Panc1 (cell line): ENCODE data around the gene B3GALT5. TPM values are rescaled to one million over a fixed set of nuclear protein-coding genes. Genes with fewer than 3 reads are reported as not detected.

Experiments used
- ATAC-seq: fragments of 200-7000 bp; cut with Tn5 transposase; 2 replicates; pipeline ENCODE4 v1.9.1; 2020; ENCODE audit warnings: mild to moderate bottlenecking, moderate library complexity
- BruUV-seq: library from RNA; stranded (reverse); fragments of 400-500 nt; replicated peaks from 2 replicates; lab custom pipeline; 2021; lab: Mats Ljungman, UMichigan
- CTCF ChIA-PET: fragments of 300-600 bp; sonication (Branson Sonifier 250); formaldehyde crosslinking; loops from one replicate; lab custom pipeline; 2022; ENCODE audit warnings: antibody characterized with exemption; lab: Charles Lee
- POLR2A ChIA-PET: fragments of 300-600 bp; sonication (Branson Sonifier 250); formaldehyde crosslinking; loops from one replicate; lab custom pipeline; 2022; ENCODE audit warnings: antibody characterized with exemption; lab: Charles Lee
- DNase-seq: peaks from one replicate; pipeline ENCODE4 v3.0.0-alpha.2; 2010; ENCODE audit warnings: low read depth, low spot score
- H3K27ac ChIP-seq: 2 replicates; pipeline ENCODE4 v1.5.1; 2011; ENCODE audit warnings: mild to moderate bottlenecking, low read length, inconsistent platforms
- H3K27me3 ChIP-seq: fragments of 200-500 bp; sonication (Bioruptor generic); 2 replicates; pipeline ENCODE4 v1.6.0; 2014; ENCODE audit warnings: low read length, inconsistent platforms; ENCODE audit not compliant: control insufficient read depth, insufficient read depth
- H3K36me3 ChIP-seq: fragments of 200-500 bp; sonication (Bioruptor generic); 2 replicates; pipeline ENCODE4 v1.5.1; 2014; ENCODE audit warnings: inconsistent platforms, mild to moderate bottlenecking, low read length, moderate library complexity; ENCODE audit not compliant: control insufficient read depth, insufficient read depth
- H3K4me1 ChIP-seq: 2 replicates; pipeline ENCODE4 v1.5.1; 2011; ENCODE audit warnings: inconsistent platforms, mild to moderate bottlenecking, low read length, moderate library complexity; ENCODE audit not compliant: control insufficient read depth, insufficient read depth
- H3K4me3 ChIP-seq, 2 experiments: 2 replicates each; pipeline ENCODE4 v1.5.1; 2011 to 2012; ENCODE audit warnings: low read depth in 2 of 2, low read length in 2 of 2, mild to moderate bottlenecking in 2 of 2, inconsistent platforms in 1 of 2, moderate library complexity in 1 of 2
- H3K9me3 ChIP-seq: fragments of 200-500 bp; sonication (Bioruptor generic); 2 replicates; pipeline ENCODE4 v1.5.1; 2014; ENCODE audit warnings: low read depth, mild to moderate bottlenecking, inconsistent platforms, low read length, moderate library complexity; ENCODE audit not compliant: control insufficient read depth, insufficient read depth
- CTCF ChIP-seq: fragments of 450-650 bp; IDR thresholded peaks from 2 replicates; pipeline ENCODE4 v1.5.1; 2017; ENCODE audit warnings: mild to moderate bottlenecking
- POLR2AphosphoS5 ChIP-seq: IDR thresholded peaks from 2 replicates; pipeline ENCODE4 v1.6.1; 2012; ENCODE audit warnings: mild to moderate bottlenecking, low read depth, low read length, moderate library complexity
- REST ChIP-seq, 2 experiments: IDR thresholded peaks; 2 replicates each; pipeline ENCODE4 v1.6.1; 2011 to 2012; ENCODE audit warnings: low read depth in 2 of 2, control low read depth in 1 of 2, low read length in 1 of 2, mild to moderate bottlenecking in 1 of 2, moderate library complexity in 1 of 2; ENCODE audit not compliant: insufficient read depth in 1 of 2
- SIN3A ChIP-seq: IDR thresholded peaks from 2 replicates; pipeline ENCODE4 v1.6.1; 2012; ENCODE audit warnings: low read depth, mild to moderate bottlenecking, low read length, moderate library complexity, borderline replicate concordance; ENCODE audit not compliant: insufficient read depth
- TCF7L2 ChIP-seq: IDR thresholded peaks from 2 replicates; pipeline ENCODE4 v1.6.1; 2011; ENCODE audit warnings: mild to moderate bottlenecking, low read depth, low read length, inconsistent platforms
- in situ Hi-C: cut with HindIII; loops from 2 replicates; pipeline ENCODE4 v1.10.0; 2016; ENCODE audit warnings: low sequenced_read_pairs, low pct_unique_long_range_greater_than_20kb
- intact Hi-C: fragments of 100-400 bp; cut with micrococcal nuclease; formaldehyde crosslinking; loops from one replicate; pipeline ENCODE4 v1.10.0; 2022; ENCODE audit not compliant: unreplicated experiment
- total RNA-seq: library from RNA; stranded (reverse); gene quantifications from one replicate; pipeline ENCODE4 v1.2.1, GENCODE V29; 2021; ENCODE audit not compliant: unreplicated experiment

The B3GALT5 gene
- total RNA-seq, 1 experiment from 2014 or later: 0.10 TPM

GRCh38 chr21:39587376-39587775 lies 25.4 kb upstream of the B3GALT5 start:
- no peak overlapping the region for H3K27ac ChIP-seq
- ChIA-PET CTCF (no interaction called here), POLR2A (no interaction called here)
- in situ Hi-C loops (no loop called here), intact Hi-C loops (no loop called here)
- no peak for ATAC-seq
- no peaks in the 10 kb centered on the region for H3K36me3 ChIP-seq
- TF ChIP-seq POLR2AphosphoS5 (no peak), CTCF (no peak), TCF7L2 (no peak), REST (IDR thresholded peaks at IDR 0.05; ENCODE audit: insufficient read depth in 1 of 2, low read depth in 2 of 2, low read length in 1 of 2) (no peak), SIN3A (no peak)
- H3K9me3 ChIP-seq: no peaks in the 10 kb centered on the region
- no peak overlapping the region for H3K4me3 ChIP-seq
- no peaks in the 10 kb centered on the region for H3K4me1 ChIP-seq
- BruUV-seq: no TSS peak
- no peak for DNase-seq
- no peaks in the 10 kb centered on the region for H3K27me3 ChIP-seq

- no peaks in the 10 kb centered on the region for H3K27me3 ChIP-seq
- TF ChIP-seq REST (IDR thresholded peaks at IDR 0.05; ENCODE audit: insufficient read depth in 1 of 2, low read depth in 2 of 2, low read length in 1 of 2) (no peak), POLR2AphosphoS5 (no peak), SIN3A (no peak)
- ChIA-PET POLR2A (no interaction called here), CTCF (no interaction called here)
- H3K4me3 ChIP-seq: no peak overlapping the region
- DNase-seq: no peak
- no TSS peak for BruUV-seq
- no peak for ATAC-seq
- H3K27ac ChIP-seq: no peak overlapping the region
- H3K4me1 ChIP-seq: no peaks in the 10 kb centered on the region
- H3K36me3 ChIP-seq: no peaks in the 10 kb centered on the region
- in situ Hi-C loops (no loop called here), intact Hi-C loops (no loop called here)
- H3K9me3 ChIP-seq: no peaks in the 10 kb centered on the region
Observed at GRCh38 chr21:39588884-39589283, 23.9 kb upstream of the B3GALT5 start.
